SK-N-SH (cell line): ENCODE results near the gene USP25. TPM values are rescaled to one million over a fixed set of nuclear protein-coding genes. Genes with fewer than 3 reads are reported as not detected.

Experiments used
- CTCF ChIA-PET: fragments of 300-600, 350-600 bp; formaldehyde crosslinking; extraction: SDS; loops from one replicate; lab custom pipeline; 2021; lab: Yijun Ruan, JAX
- POLR2A ChIA-PET: fragments of 350-600 bp; sonication (Branson Sonifier 250); formaldehyde crosslinking; extraction: SDS; loops from one replicate; lab custom pipeline; 2020; ENCODE audit warnings: antibody characterized with exemption, inconsistent platforms; lab: Yijun Ruan, JAX
- DNase-seq: peaks from one replicate; pipeline ENCODE4 v3.0.0; 2012
- H2AFZ ChIP-seq: fragments of 200-600 bp; sonication (generic); 2 replicates; pipeline ENCODE4 v1.8.1; 2016; ENCODE audit warnings: antibody characterized with exemption, mild to moderate bottlenecking, low read depth
- H3F3A ChIP-seq: fragments of 200-600 bp; sonication (generic); replicated peaks from 2 replicates; pipeline ENCODE3; 2016; ENCODE audit warnings: antibody characterized with exemption, mild to moderate bottlenecking; ENCODE audit not compliant: insufficient read depth
- H3K27ac ChIP-seq, 2 experiments: fragments of 200-500 bp in 1 of 2; fragments of 200-600 bp in 1 of 2; sonication (Bioruptor generic) in 1 of 2; sonication (generic), shearing (Covaris generic) in 1 of 2; 2 replicates each; pipeline versions ENCODE4 v1.5.1 to v1.6.1; 2014 to 2016; ENCODE audit warnings: low read depth in 2 of 2, inconsistent platforms in 1 of 2, low read length in 1 of 2, mild to moderate bottlenecking in 1 of 2, mixed read lengths in 1 of 2
- H3K27me3 ChIP-seq: fragments of 200-600 bp; sonication (generic), shearing (Covaris generic); 2 replicates; pipeline ENCODE4 v1.6.1; 2016; ENCODE audit warnings: mixed run types; ENCODE audit not compliant: insufficient read depth
- H3K36me3 ChIP-seq, 2 experiments: fragments of 200-500 bp in 1 of 2; fragments of 200-600 bp in 1 of 2; sonication (Bioruptor generic) in 1 of 2; sonication (generic) in 1 of 2; replicated peaks in 1 of 2; 2 replicates each; pipeline versions ENCODE3 to v1.5.1; 2014 to 2016; ENCODE audit warnings: low read length in 1 of 2, mild to moderate bottlenecking in 1 of 2; ENCODE audit not compliant: insufficient read depth in 2 of 2, control insufficient read depth in 1 of 2
- H3K4me1 ChIP-seq, 2 experiments: fragments of 200-500 bp in 1 of 2; fragments of 200-600 bp in 1 of 2; sonication (Bioruptor generic) in 1 of 2; sonication (generic), shearing (Covaris generic) in 1 of 2; 2 replicates each; pipeline versions ENCODE4 v1.5.1 to v1.6.1; 2014 to 2016; ENCODE audit warnings: low read depth in 1 of 2, low read length in 1 of 2, mixed run types in 1 of 2; ENCODE audit not compliant: insufficient read depth in 2 of 2, control insufficient read depth in 1 of 2
- H3K4me2 ChIP-seq: fragments of 200-600 bp; sonication (generic), shearing (Covaris generic); 2 replicates; pipeline ENCODE4 v1.6.1; 2017; ENCODE audit warnings: mixed run types
- H3K4me3 ChIP-seq, 2 experiments: fragments of 200-500 bp in 1 of 2; fragments of 200-600 bp in 1 of 2; sonication (Bioruptor generic) in 1 of 2; sonication (generic), shearing (Covaris generic) in 1 of 2; 2 replicates each; pipeline versions ENCODE4 v1.5.1 to v1.8.1; 2014 to 2016; ENCODE audit warnings: low read depth in 2 of 2, inconsistent platforms in 1 of 2, low read length in 1 of 2, mild to moderate bottlenecking in 1 of 2, mixed read lengths in 1 of 2, moderate library complexity in 1 of 2
- H3K79me2 ChIP-seq: fragments of 200-600 bp; sonication (generic); 2 replicates; pipeline ENCODE4 v1.8.1; 2017; ENCODE audit warnings: mild to moderate bottlenecking; ENCODE audit not compliant: insufficient read depth
- H3K9ac ChIP-seq: fragments of 200-600 bp; sonication (generic); 2 replicates; pipeline ENCODE4 v1.6.1; 2017; ENCODE audit warnings: mixed run types
- H3K9me2 ChIP-seq: fragments of 200-600 bp; sonication (generic); 2 replicates; pipeline ENCODE4 v1.6.1; 2017; ENCODE audit warnings: mixed run types
- H3K9me3 ChIP-seq: fragments of 200-600 bp; sonication (generic); 2 replicates; pipeline ENCODE4 v1.6.1; 2017; ENCODE audit warnings: mixed run types, mild to moderate bottlenecking, moderate library complexity
- H4K20me1 ChIP-seq: fragments of 200-600 bp; sonication (generic); 2 replicates; pipeline ENCODE4 v1.6.1; 2017; ENCODE audit warnings: mild to moderate bottlenecking, mixed run types; ENCODE audit not compliant: insufficient read depth
- CHD2 ChIP-seq: fragments of 150-350 bp; IDR thresholded peaks from 2 replicates; pipeline ENCODE4 v1.6.1; 2018; ENCODE audit warnings: low read length; ENCODE audit not compliant: partially characterized antibody
- ELF1 ChIP-seq: IDR thresholded peaks from 2 replicates; pipeline ENCODE4 v1.4.0; 2012
- EZH2phosphoT487 ChIP-seq: fragments of 200-600 bp; sonication (generic); IDR thresholded peaks from 2 replicates; pipeline ENCODE4 v1.6.1; 2017; ENCODE audit warnings: low read depth, mixed run types, mild to moderate bottlenecking, antibody characterized with exemption, moderate library complexity, borderline replicate concordance
- FOSL2 ChIP-seq: IDR thresholded peaks from 2 replicates; pipeline ENCODE4 v1.4.0; 2012; ENCODE audit warnings: low read depth, mild to moderate bottlenecking, moderate library complexity, borderline replicate concordance
- GATA2 ChIP-seq: sonication (generic); formaldehyde crosslinking; IDR thresholded peaks from 2 replicates; pipeline ENCODE4 v1.5.0; 2020; ENCODE audit warnings: mild to moderate bottlenecking, missing genetic modification reagents
- IRF3 ChIP-seq: fragments of 150-350 bp; IDR thresholded peaks from 2 replicates; pipeline ENCODE4 v1.6.1; 2016; ENCODE audit warnings: mild to moderate bottlenecking, low read depth, low read length
- MEF2A ChIP-seq: IDR thresholded peaks from 2 replicates; pipeline ENCODE4 v1.4.0; 2012; ENCODE audit warnings: low read depth, borderline replicate concordance
- POLR2AphosphoS5 ChIP-seq: IDR thresholded peaks from 2 replicates; pipeline ENCODE4 v1.6.1; 2012; ENCODE audit warnings: low read depth, low read length
- SIN3A ChIP-seq: IDR thresholded peaks from 2 replicates; pipeline ENCODE4 v1.6.1; 2012; ENCODE audit warnings: low read depth, mild to moderate bottlenecking, low read length, moderate library complexity, borderline replicate concordance
- TAF1 ChIP-seq: IDR thresholded peaks from 2 replicates; pipeline ENCODE4 v1.6.1; 2012; ENCODE audit warnings: low read depth, mild to moderate bottlenecking, low read length, moderate library complexity, borderline replicate concordance
- TCF12 ChIP-seq: IDR thresholded peaks from 2 replicates; pipeline ENCODE4 v1.4.0; 2012
- YY1 ChIP-seq: IDR thresholded peaks from 2 replicates; pipeline ENCODE4 v1.4.0; 2012; ENCODE audit warnings: low read depth, mild to moderate bottlenecking
- WGBS: methylation state at CpG from one replicate; pipeline ENCODE4 v1.1.6; 2017; ENCODE audit warnings: low lambda C conversion rate; 5-methylcytosine and 5-hydroxymethylcytosine counted together
- polyA plus RNA-seq, 3 experiments: library from polyadenylated mRNA; depleted of rRNA; stranded (reverse); fragments of >200 nt; gene quantifications; 2 replicates each; pipeline ENCODE4 v1.2.3, GENCODE V29; 2012
- TF ChIP-seq, protein P1 (sequence below): IDR thresholded peaks from 2 replicates; pipeline ENCODE4 v1.4.0; 2012; ENCODE audit warnings: low read depth, borderline replicate concordance
- TF ChIP-seq, protein P2 (sequence below): IDR thresholded peaks from 2 replicates; pipeline ENCODE4; 2012

Gene USP25
- polyA plus RNA-seq, 1 of the 3 experiments (the other 2 are of a cell fraction), result 4.6 TPM

DNA sequence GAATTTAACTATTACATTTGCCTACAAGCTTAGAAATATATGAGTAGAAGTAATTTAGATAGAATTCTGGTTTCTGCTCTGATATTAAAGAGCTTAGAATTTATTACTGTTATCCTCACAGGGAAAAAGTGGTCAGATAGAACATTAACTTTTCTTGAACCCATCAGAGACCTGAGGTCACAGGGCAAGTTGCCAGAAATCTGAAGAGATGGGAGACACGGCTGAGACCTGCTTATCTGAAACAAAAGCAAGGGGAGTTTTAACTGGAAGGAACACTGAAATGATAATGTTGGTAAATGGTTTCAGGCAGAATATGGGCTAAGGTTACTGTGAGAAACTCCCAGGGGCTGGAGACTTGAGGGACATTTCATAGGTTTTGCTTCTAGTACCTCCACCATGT is 28.0 kb upstream of the USP25 start:
- Histone ChIP-seq H3K27ac (no peak overlapping the region), H3K27me3 (no peaks in the 10 kb centered on the region), H4K20me1 (no peaks in the 10 kb centered on the region), H3K79me2 (no peaks in the 10 kb centered on the region), H3K9me3 (peaks cover 6% of the 10 kb centered on the region; the same call in 1 of the 2 replicates), H3K4me1 (no peaks in the 10 kb centered on the region), H3K4me2 (no peak overlapping the region), H3K9me2 (no peaks in the 10 kb centered on the region), H2AFZ (no peak overlapping the region), H3K9ac (no peak overlapping the region), H3K36me3 (no peaks in the 10 kb centered on the region), H3K4me3 (no peak overlapping the region), H3F3A (no peaks in the 10 kb centered on the region)
- ChIA-PET CTCF (interaction anchor here (1.1 kb wide), 1 partner anchor 28 kb away, joined by 3 read pairs; the partner anchor contains the start of gene USP25), POLR2A (no interaction called here)
- TF ChIP-seq GATA2 (CRISPR knock-in tag), result no peak
- TF ChIP-seq, protein P1, sequence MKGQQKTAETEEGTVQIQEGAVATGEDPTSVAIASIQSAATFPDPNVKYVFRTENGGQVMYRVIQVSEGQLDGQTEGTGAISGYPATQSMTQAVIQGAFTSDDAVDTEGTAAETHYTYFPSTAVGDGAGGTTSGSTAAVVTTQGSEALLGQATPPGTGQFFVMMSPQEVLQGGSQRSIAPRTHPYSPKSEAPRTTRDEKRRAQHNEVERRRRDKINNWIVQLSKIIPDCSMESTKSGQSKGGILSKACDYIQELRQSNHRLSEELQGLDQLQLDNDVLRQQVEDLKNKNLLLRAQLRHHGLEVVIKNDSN, result no peak
- 38% methylated on average over 1 of the region's 1 CpG for WGBS
- DNase-seq, result no peak

DNA sequence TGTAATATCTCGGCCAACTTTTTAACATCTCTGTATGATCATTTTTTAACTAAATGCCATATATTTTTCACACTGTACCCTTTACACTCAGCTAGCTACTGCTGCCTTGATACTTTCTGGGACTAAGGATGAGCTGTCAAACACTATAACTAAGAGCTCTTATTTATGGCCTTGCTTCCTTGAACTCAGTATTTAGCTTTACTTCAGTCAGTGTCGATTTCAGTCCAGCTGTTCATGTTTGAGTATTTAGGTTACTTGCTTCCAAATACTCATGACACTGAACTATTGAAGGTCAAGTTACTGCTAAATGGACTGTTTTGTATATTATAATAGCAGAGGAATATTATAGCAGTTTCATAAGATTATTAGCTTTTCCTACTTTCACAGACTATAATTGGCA is 25.9 kb upstream of the USP25 start:
- TF ChIP-seq FOSL2 (no peak), SIN3A (no peak), CHD2 (no peak), TAF1 (no peak), ELF1 (no peak), TCF12 (no peak), MEF2A (no peak), YY1 (no peak), IRF3 (no peak), POLR2AphosphoS5 (no peak), EZH2phosphoT487 (no peak)
- TF ChIP-seq, protein P1, result no peak
- TF ChIP-seq, protein P2, sequence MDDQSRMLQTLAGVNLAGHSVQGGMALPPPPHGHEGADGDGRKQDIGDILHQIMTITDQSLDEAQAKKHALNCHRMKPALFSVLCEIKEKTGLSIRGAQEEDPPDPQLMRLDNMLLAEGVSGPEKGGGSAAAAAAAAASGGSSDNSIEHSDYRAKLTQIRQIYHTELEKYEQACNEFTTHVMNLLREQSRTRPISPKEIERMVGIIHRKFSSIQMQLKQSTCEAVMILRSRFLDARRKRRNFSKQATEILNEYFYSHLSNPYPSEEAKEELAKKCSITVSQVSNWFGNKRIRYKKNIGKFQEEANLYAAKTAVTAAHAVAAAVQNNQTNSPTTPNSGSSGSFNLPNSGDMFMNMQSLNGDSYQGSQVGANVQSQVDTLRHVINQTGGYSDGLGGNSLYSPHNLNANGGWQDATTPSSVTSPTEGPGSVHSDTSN, result no peak
- no peaks in the 10 kb centered on the region for H3K27me3 ChIP-seq
- CTCF ChIA-PET, result interaction anchor here (1.0 kb wide), 1 partner anchor 32 kb away, joined by 3 read pairs; no protein-coding TSS in a partner anchor
- H3K79me2 ChIP-seq, result no peaks in the 10 kb centered on the region
- no peak overlapping the region for H2AFZ ChIP-seq
- H4K20me1 ChIP-seq, result no peaks in the 10 kb centered on the region
- no peak overlapping the region for H3K27ac ChIP-seq
- no peaks in the 10 kb centered on the region for H3K9me2 ChIP-seq
- 50% methylated on average over 2 of the region's 2 CpGs for WGBS
- no peak overlapping the region for H3K4me3 ChIP-seq
- no peaks in the 10 kb centered on the region for H3F3A ChIP-seq
- H3K36me3 ChIP-seq, result no peaks in the 10 kb centered on the region
- no peak overlapping the region for H3K4me2 ChIP-seq
- H3K9ac ChIP-seq, result no peak overlapping the region
- peaks cover 6% of the 10 kb centered on the region; the same call in 1 of the 2 replicates for H3K9me3 ChIP-seq
- POLR2A ChIA-PET, result no interaction called here
- DNase-seq, result no peak
- no peaks in the 10 kb centered on the region for H3K4me1 ChIP-seq
